B cell (primary cell): ENCODE results near the gene FOXN3. TPM values are rescaled to one million over a fixed set of nuclear protein-coding genes. Genes with fewer than 3 reads are reported as not detected.
A peak's percentile ranks its signal among the peaks of the same experiment; 100 is the strongest.

Source experiments
- ATAC-seq: fragments of 200-7000 bp; cut with Tn5 transposase; one replicate; pipeline ENCODE4 v1.10.0; 2021; ENCODE audit warnings: low read depth, mild to moderate bottlenecking, moderate number of reproducible peaks, moderate library complexity
- CTCF ChIA-PET: fragments of 350-600 bp; sonication (Branson Sonifier 250); formaldehyde crosslinking; loops from one replicate; lab custom pipeline; 2021; ENCODE audit warnings: antibody characterized with exemption, inconsistent platforms; lab: Charles Lee
- POLR2A ChIA-PET: fragments of 350-600 bp; sonication (Branson Sonifier 250); formaldehyde crosslinking; loops from one replicate; lab custom pipeline; 2021; ENCODE audit warnings: antibody characterized with exemption; lab: Charles Lee
- DNase-seq: peaks from one replicate; pipeline ENCODE4 v3.0.0; 2013
- H2AFZ ChIP-seq: 2 replicates; pipeline ENCODE4 v1.6.1; 2012; ENCODE audit warnings: mild to moderate bottlenecking, low read depth, low read length; ENCODE audit not compliant: insufficient read depth, poor library complexity, severe bottlenecking
- H3K27ac ChIP-seq, 2 donors: 1 replicate in 1 of 2; 2 replicates in 1 of 2; pipeline ENCODE4 v1.5.1; 2012 to 2013; ENCODE audit warnings: low read length in 2 of 2, mild to moderate bottlenecking in 2 of 2, moderate library complexity in 1 of 2
- H3K27me3 ChIP-seq, 4 experiments: fragments of 200-600 bp in 1 of 4; sonication (generic) in 1 of 4; replicated peaks in 1 of 4; 1 replicate in 2 of 4; 2 replicates in 2 of 4; pipeline versions ENCODE4 v1.6.1 to v1.7.0; 2013 to 2016; ENCODE audit warnings: low read length in 3 of 4, mild to moderate bottlenecking in 2 of 4, mixed read lengths in 1 of 4, moderate library complexity in 1 of 4; ENCODE audit not compliant: insufficient read depth in 4 of 4, control insufficient read depth in 3 of 4; ENCODE audit errors: control extremely low read depth in 1 of 4
- H3K36me3 ChIP-seq, 2 experiments: replicated peaks in 1 of 2; 1 replicate in 1 of 2; 2 replicates in 1 of 2; pipeline versions ENCODE4 v1.6.1 to v1.7.1; 2013; ENCODE audit warnings: low read length in 1 of 2; ENCODE audit not compliant: insufficient read depth in 2 of 2, control insufficient read depth in 1 of 2; ENCODE audit errors: control extremely low read depth in 1 of 2, extremely low read depth in 1 of 2
- H3K4me1 ChIP-seq, 2 donors: fragments of 200-600 bp in 1 of 2; sonication (generic) in 1 of 2; 1 replicate in 1 of 2; 2 replicates in 1 of 2; pipeline versions ENCODE4 v1.5.1 to v1.6.1; 2013 to 2017; ENCODE audit warnings: low read length in 2 of 2; ENCODE audit not compliant: control insufficient read depth in 2 of 2, insufficient read depth in 2 of 2
- H3K4me2 ChIP-seq: replicated peaks from 2 replicates; pipeline ENCODE3; 2012; ENCODE audit warnings: mild to moderate bottlenecking, low read depth, low read length; ENCODE audit not compliant: poor library complexity, severe bottlenecking
- H3K4me3 ChIP-seq, 5 experiments: fragments of 200-600 bp in 1 of 5; sonication (generic) in 1 of 5; 1 replicate in 3 of 5; 2 replicates in 2 of 5; pipeline versions ENCODE4 v1.5.1 to v1.7.0; 2011 to 2016; ENCODE audit warnings: low read length in 4 of 5, mild to moderate bottlenecking in 4 of 5, low read depth in 2 of 5, control low read depth in 1 of 5, moderate library complexity in 1 of 5; ENCODE audit not compliant: insufficient read depth in 1 of 5; ENCODE audit errors: control extremely low read depth in 1 of 5, extremely low read depth in 1 of 5
- H3K79me2 ChIP-seq: fragments of 200-600 bp; sonication (generic); one replicate; pipeline ENCODE4 v1.6.0; 2016; ENCODE audit warnings: low read length; ENCODE audit not compliant: control insufficient read depth, insufficient read depth
- H3K9ac ChIP-seq: fragments of 200-600 bp; sonication (generic); 2 replicates; pipeline ENCODE4 v1.6.1; 2017; ENCODE audit warnings: mild to moderate bottlenecking, low read length, moderate library complexity
- H3K9me3 ChIP-seq, 3 donors: one replicate each; pipeline versions ENCODE4 v1.6.1 to v1.7.1; 2013; ENCODE audit warnings: low read length in 2 of 3; ENCODE audit not compliant: control insufficient read depth in 2 of 3, insufficient read depth in 1 of 3; ENCODE audit errors: control extremely low read depth in 1 of 3
- H4K20me1 ChIP-seq: 2 replicates; pipeline ENCODE4 v1.6.0; 2012; ENCODE audit warnings: mild to moderate bottlenecking, low read length; ENCODE audit not compliant: insufficient read depth, control insufficient read depth, poor library complexity, severe bottlenecking
- H3K27ac Mint-ChIP-seq: one replicate; pipeline ENCODE4 v1.8.0; 2021; ENCODE audit warnings: mixed read lengths
- H3K27me3 Mint-ChIP-seq: one replicate; pipeline ENCODE4 v1.8.0; 2021; ENCODE audit warnings: mixed read lengths
- H3K4me1 Mint-ChIP-seq: one replicate; pipeline ENCODE4 v1.8.0; 2021; ENCODE audit warnings: mixed read lengths
- H3K4me3 Mint-ChIP-seq: one replicate; pipeline ENCODE4 v1.8.0; 2021; ENCODE audit warnings: mixed read lengths
- H3K9me3 Mint-ChIP-seq: one replicate; pipeline ENCODE4 v1.8.0; 2022; ENCODE audit warnings: mixed read lengths; ENCODE audit not compliant: insufficient read depth
- CTCF ChIP-seq: fragments of 200-600 bp; IDR thresholded peaks from one replicate; pipeline ENCODE4 v1.8.0; 2022; ENCODE audit warnings: antibody characterized with exemption, mild to moderate bottlenecking
- EZH2 ChIP-seq: IDR thresholded peaks from 2 replicates; pipeline ENCODE4 v1.6.1; 2012; ENCODE audit warnings: borderline replicate concordance, low read depth, mild to moderate bottlenecking, moderate library complexity, low read length; ENCODE audit not compliant: insufficient read depth, poor library complexity, severe bottlenecking
- WGBS: methylation state at CpG from one replicate; pipeline ENCODE4 v1.1.5; 2013; ENCODE audit warnings: missing lambda C conversion rate; ENCODE audit not compliant: insufficient coverage; 5-methylcytosine and 5-hydroxymethylcytosine counted together
- intact Hi-C: fragments of 100-400 bp; cut with micrococcal nuclease; formaldehyde crosslinking; loops from one replicate; pipeline ENCODE4 v1.10.0; 2022
- polyA plus RNA-seq: library from polyadenylated mRNA; depleted of rRNA; stranded (reverse); fragments of >200 nt; gene quantifications from 2 replicates; pipeline ENCODE4 v1.2.3, GENCODE V29; 2012
- total RNA-seq, 2 donors: library from RNA; stranded (reverse); fragments of 120-200 nt in 1 of 2; gene quantifications; 1 replicate in 1 of 2; 2 replicates in 1 of 2; pipeline versions ENCODE4 v1.2.3 to v1.2.4, GENCODE V29; 2013 to 2022

FOXN3 gene
- total and polyA plus RNA-seq, 2 donors (not counting 1 experiment from before 2014, with no cell fraction given), result 80.6 to 98.2 TPM

GRCh38 chr14:89386212-89386886 is 30.7 kb downstream of the FOXN3 start:
- Mint-ChIP-seq H3K27ac (peak overlapping the region; percentile 73), H3K27me3 (no peaks in the 10 kb centered on the region), H3K4me3 (peak overlapping the region; percentile 59), H3K9me3 (no peaks in the 10 kb centered on the region), H3K4me1 (peaks cover 75% of the 10 kb centered on the region)
- ATAC-seq, result no peak
- no peaks in the 10 kb centered on the region for H3K36me3 ChIP-seq
- no peak overlapping the region for H3K9ac ChIP-seq
- WGBS, result 54% methylated on average over 8 of the region's 9 CpGs
- peak; percentile 34 for DNase-seq
- H3K4me3 ChIP-seq, result no peak overlapping the region
- peaks cover 0 to 4% (median 0%) of the 10 kb centered on the region in 3 donors for H3K9me3 ChIP-seq
- no peak overlapping the region for H2AFZ ChIP-seq
- intact Hi-C loops, result no loop called here
- H3K27me3 ChIP-seq, result no peaks in the 10 kb centered on the region
- peaks cover 58 to 64% of the 10 kb centered on the region in 2 donors for H3K4me1 ChIP-seq
- peaks cover 97% of the 10 kb centered on the region for H3K79me2 ChIP-seq
- H3K27ac ChIP-seq, result peak overlapping the region; percentile 12 to 15
- peak overlapping the region; percentile 52 for H3K4me2 ChIP-seq
- peaks cover 36% of the 10 kb centered on the region for H4K20me1 ChIP-seq
- ChIA-PET POLR2A (interaction anchor here (0.9 to 1.2 kb wide), 4 partner anchors 9 to 81 kb away, joined by 3 read pairs; no protein-coding TSS in a partner anchor), CTCF (interaction anchor here (1.4 to 4.9 kb wide), 2 partner anchors 50 to 83 kb away, joined by 5 to 35 read pairs; no protein-coding TSS in a partner anchor)
- TF ChIP-seq EZH2 (no peak), CTCF (no peak)

- Mint-ChIP-seq H3K27ac (peak overlapping the region; percentile 60), H3K27me3 (no peaks in the 10 kb centered on the region), H3K9me3 (peaks cover 3% of the 10 kb centered on the region), H3K4me3 (no peak overlapping the region), H3K4me1 (peaks cover 71% of the 10 kb centered on the region)
- peak overlapping the region; percentile 56 for H3K4me2 ChIP-seq
- no peaks in the 10 kb centered on the region for H3K36me3 ChIP-seq
- H3K9ac ChIP-seq, result peak overlapping the region; percentile 27
- peaks cover 58 to 65% of the 10 kb centered on the region in 2 donors for H3K4me1 ChIP-seq
- DNase-seq (no peak), ATAC-seq (no peak)
- peak overlapping the region; percentile 69 to 72 for H3K27ac ChIP-seq
- TF ChIP-seq CTCF (no peak), EZH2 (no peak)
- peak overlapping the region in 1 of 5 experiments; percentile 35 for H3K4me3 ChIP-seq
- 100% methylated on average over 2 of the region's 3 CpGs for WGBS
- H2AFZ ChIP-seq, result no peak overlapping the region
- ChIA-PET POLR2A (interaction anchor here (0.5 to 3.1 kb wide), 6 partner anchors 19 to 96 kb away, joined by 4 to 20 read pairs (median 10); no protein-coding TSS in a partner anchor), CTCF (interaction anchor here (0.6 to 4.9 kb wide), 10 partner anchors 12 to 530 kb away, joined by 3 to 35 read pairs (median 4); partner anchors contain the start of gene FOXN3)
- peaks cover 0 to 18% (median 10%) of the 10 kb centered on the region in 3 donors for H3K9me3 ChIP-seq
- peaks cover 27% of the 10 kb centered on the region for H4K20me1 ChIP-seq
- intact Hi-C loops, result loop anchor here (1.0 to 5.0 kb wide), 10 partner anchors 14 to 383 kb away; no protein-coding TSS in a partner anchor
- H3K79me2 ChIP-seq, result peaks cover 99% of the 10 kb centered on the region
- H3K27me3 ChIP-seq, result no peaks in the 10 kb centered on the region
Measured at GRCh38 chr14:89384636-89385035, 32.4 kb downstream of the FOXN3 start.
